RWPE2 (cell line): ENCODE data around the gene ARF3.

Experiments
- ATAC-seq: fragments of 200-7000 bp; cut with Tn5 transposase; 3 replicates; pipeline ENCODE4 v1.9.1; 2021; ENCODE audit warnings: low read depth
- DNase-seq: peaks from one replicate; pipeline ENCODE4 v3.0.0-alpha.2; 2020; ENCODE audit warnings: low spot score
- H3K27ac ChIP-seq: fragments of 450-650 bp; 2 replicates; pipeline ENCODE4 v1.5.1; 2017; ENCODE audit warnings: mild to moderate bottlenecking; ENCODE audit not compliant: poor library complexity, severe bottlenecking
- H3K27me3 ChIP-seq: fragments of 250-450 bp; sonication (Bioruptor Pico); 2 replicates; pipeline ENCODE4 v1.5.1; 2021; ENCODE audit warnings: mild to moderate bottlenecking, moderate library complexity; ENCODE audit not compliant: insufficient read depth, poor library complexity, severe bottlenecking
- H3K36me3 ChIP-seq: fragments of 250-450 bp; sonication (Bioruptor Pico); 2 replicates; pipeline ENCODE4 v1.5.1; 2020; ENCODE audit warnings: low read depth, mild to moderate bottlenecking, moderate library complexity
- H3K4me1 ChIP-seq: fragments of 250-450 bp; sonication (Bioruptor Pico); 2 replicates; pipeline ENCODE4 v1.5.1; 2021; ENCODE audit warnings: mild to moderate bottlenecking, moderate library complexity; ENCODE audit not compliant: insufficient read depth, poor library complexity, severe bottlenecking
- H3K4me3 ChIP-seq: fragments of 250-450 bp; sonication (Bioruptor Pico); 2 replicates; pipeline ENCODE4 v1.5.1; 2021; ENCODE audit warnings: mild to moderate bottlenecking, moderate library complexity; ENCODE audit not compliant: severe bottlenecking
- H3K9me3 ChIP-seq: fragments of 250-450 bp; sonication (Bioruptor Pico); 2 replicates; pipeline ENCODE4 v1.5.1; 2021; ENCODE audit warnings: mild to moderate bottlenecking, moderate library complexity; ENCODE audit not compliant: severe bottlenecking
- CTCF ChIP-seq: fragments of 450-650 bp; IDR thresholded peaks from one replicate; pipeline ENCODE4 v1.5.1; 2017; ENCODE audit warnings: mild to moderate bottlenecking, moderate library complexity; ENCODE audit not compliant: poor library complexity, severe bottlenecking

The ARF3 gene

GRCh38 chr12:48903363-48903981 lies 53.8 kb downstream of the ARF3 start:
- Histone ChIP-seq H3K4me1 (no peaks in the 10 kb centered on the region), H3K9me3 (no peaks in the 10 kb centered on the region), H3K27ac (no peak overlapping the region), H3K36me3 (no peaks in the 10 kb centered on the region), H3K4me3 (no peak overlapping the region), H3K27me3 (no peaks in the 10 kb centered on the region)
- DNase-seq (no peak), ATAC-seq (no peak)
- TF ChIP-seq CTCF, result no peak

DNA sequence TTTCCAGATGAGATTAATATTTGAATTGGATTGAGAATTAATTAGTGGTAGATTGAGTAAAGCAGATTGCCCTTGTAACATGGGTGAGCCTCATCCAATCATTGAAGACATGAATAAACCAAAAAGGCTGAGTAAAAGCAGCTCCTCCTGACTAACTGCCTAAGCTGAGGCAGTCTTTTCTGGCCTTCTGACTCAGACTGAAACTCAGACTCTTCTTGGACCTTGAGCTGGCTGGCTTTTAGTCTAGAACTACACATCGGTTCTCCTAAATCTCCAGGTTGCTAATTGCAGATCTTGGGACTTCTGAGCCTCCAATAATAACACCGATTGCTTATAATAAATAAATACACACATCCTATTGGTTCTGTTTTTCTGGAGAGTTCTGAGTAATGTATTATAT lies 56.0 kb downstream of the ARF3 start:
- no peaks in the 10 kb centered on the region for H3K27me3 ChIP-seq
- no peaks in the 10 kb centered on the region for H3K4me1 ChIP-seq
- H3K36me3 ChIP-seq, result no peaks in the 10 kb centered on the region
- no peak overlapping the region for H3K27ac ChIP-seq
- no peak overlapping the region for H3K4me3 ChIP-seq
- ATAC-seq (no peak), DNase-seq (no peak)
- no peak for TF ChIP-seq CTCF
- H3K9me3 ChIP-seq, result no peaks in the 10 kb centered on the region

GRCh38 chr12:48899651-48900050 lies 57.6 kb downstream of the ARF3 start:
- TF ChIP-seq CTCF, result no peak
- Histone ChIP-seq H3K27ac (no peak overlapping the region), H3K4me1 (no peaks in the 10 kb centered on the region), H3K36me3 (no peaks in the 10 kb centered on the region), H3K27me3 (no peaks in the 10 kb centered on the region), H3K4me3 (no peak overlapping the region), H3K9me3 (no peaks in the 10 kb centered on the region)
- DNase-seq (no peak), ATAC-seq (no peak)

GRCh38 chr12:48894271-48894670 lies 63.0 kb downstream of the ARF3 start:
- Histone ChIP-seq H3K4me1 (peaks cover 3% of the 10 kb centered on the region), H3K27ac (no peak overlapping the region), H3K4me3 (no peak overlapping the region), H3K9me3 (no peaks in the 10 kb centered on the region), H3K36me3 (no peaks in the 10 kb centered on the region), H3K27me3 (peaks cover 15% of the 10 kb centered on the region)
- TF ChIP-seq CTCF, result no peak
- ATAC-seq, result no peak
- DNase-seq, result no peak

DNA sequence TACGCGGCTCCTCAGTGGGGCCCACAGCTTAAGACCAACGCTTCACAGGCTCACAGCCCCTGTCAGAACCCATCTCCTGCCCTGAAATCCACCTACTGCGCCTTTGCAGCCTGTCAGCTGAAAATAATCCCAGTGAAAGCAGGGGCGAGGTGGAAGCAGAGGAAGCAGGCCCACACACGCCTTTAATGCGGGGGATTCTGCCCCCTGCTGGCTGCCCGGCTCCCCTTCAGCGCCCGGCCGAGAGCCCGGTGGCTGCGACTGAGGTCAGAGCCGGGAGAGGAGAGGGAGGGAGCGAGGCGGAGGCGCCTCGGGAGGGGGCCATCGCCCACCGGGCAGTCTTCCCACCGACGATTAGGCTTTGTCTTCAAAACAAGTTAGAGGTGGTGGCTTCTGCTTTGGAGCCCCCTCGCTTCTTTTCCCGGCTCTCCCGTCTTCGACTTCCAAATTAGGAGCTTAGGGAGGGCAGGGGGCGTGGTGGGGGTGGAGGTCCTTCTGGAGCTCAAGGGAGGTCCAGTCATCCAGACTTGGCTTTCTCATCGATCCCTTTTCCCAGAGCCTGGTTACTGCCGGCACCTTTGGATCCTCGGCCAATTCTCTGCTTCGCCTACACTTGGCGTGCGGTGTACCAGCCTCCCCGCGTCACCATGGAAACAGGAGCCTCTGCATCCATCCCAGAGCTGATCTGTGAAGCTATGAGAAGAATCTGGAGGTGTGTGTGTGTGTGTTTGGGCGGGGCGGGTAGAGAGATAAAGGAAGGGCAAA lies 66.4 kb downstream of the ARF3 start:
- TF ChIP-seq CTCF, result peak; percentile 86
- ATAC-seq (peak; percentile 94), DNase-seq (no peak)
- Histone ChIP-seq H3K9me3 (no peaks in the 10 kb centered on the region), H3K4me3 (no peak overlapping the region), H3K27me3 (peaks cover 15% of the 10 kb centered on the region), H3K4me1 (peaks cover 3% of the 10 kb centered on the region), H3K36me3 (no peaks in the 10 kb centered on the region), H3K27ac (no peak overlapping the region)
